HAP-1 (cell line): ENCODE data around the gene TXLNB.

ENCODE experiments used
- DNase-seq, 2 experiments: peaks; one replicate each; pipeline ENCODE4 v3.0.0-alpha.2; 2016 to 2020; ENCODE audit warnings: low spot score in 2 of 2
- H3K27me3 ChIP-seq: fragments of 250-450 bp; sonication (Bioruptor Pico); 2 replicates; pipeline ENCODE4 v1.5.1; 2020; ENCODE audit warnings: low read depth, mild to moderate bottlenecking, moderate library complexity
- H3K36me3 ChIP-seq: fragments of 250-450 bp; sonication (Bioruptor Pico); replicated peaks from 2 replicates; pipeline ENCODE4 v1.5.1; 2020; ENCODE audit warnings: mild to moderate bottlenecking
- H3K4me1 ChIP-seq: fragments of 250-450 bp; sonication (Bioruptor Pico); 2 replicates; pipeline ENCODE4 v1.5.1; 2020; ENCODE audit warnings: mild to moderate bottlenecking
- H3K4me3 ChIP-seq: fragments of 250-450 bp; sonication (Bioruptor Pico); 2 replicates; pipeline ENCODE4 v1.5.1; 2020; ENCODE audit warnings: mild to moderate bottlenecking, moderate library complexity
- H3K9me3 ChIP-seq: fragments of 250-450 bp; sonication (Bioruptor Pico); 2 replicates; pipeline ENCODE4 v1.5.1; 2020; ENCODE audit warnings: mild to moderate bottlenecking, moderate library complexity
- in situ Hi-C: fragments of 300-500 bp; cut with MboI; formaldehyde crosslinking; loops from 3 replicates; pipeline ENCODE4 v1.14.3; 2020; ENCODE audit warnings: low sequenced_read_pairs, inconsistent platforms, mixed read lengths

The TXLNB gene

DNA sequence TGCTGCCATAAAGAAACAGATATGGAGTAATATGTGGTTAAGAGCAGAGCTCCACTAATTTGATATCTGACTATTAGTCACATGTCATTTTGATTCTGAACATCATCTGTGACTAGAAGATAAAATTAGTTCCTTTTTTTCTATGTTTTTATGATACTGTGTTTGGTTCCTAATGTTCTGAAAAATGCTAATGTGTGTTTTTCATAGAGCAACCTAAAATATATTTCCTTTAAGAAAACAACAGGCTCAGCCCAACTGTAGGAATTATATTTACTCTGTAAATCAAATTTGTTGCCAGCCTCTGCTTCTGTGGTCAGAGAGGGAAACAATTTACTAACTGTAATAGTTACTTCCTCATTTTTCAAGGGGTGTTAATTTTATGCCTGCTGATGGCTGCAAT is 33.3 kb upstream of the TXLNB start:
- no peak for DNase-seq
- H3K9me3 ChIP-seq = no peaks in the 10 kb centered on the region
- no peaks in the 10 kb centered on the region for H3K27me3 ChIP-seq
- no peak overlapping the region for H3K4me3 ChIP-seq
- in situ Hi-C loops = no loop called here
- H3K4me1 ChIP-seq = peaks cover 7% of the 10 kb centered on the region
- H3K36me3 ChIP-seq = no peaks in the 10 kb centered on the region

DNA sequence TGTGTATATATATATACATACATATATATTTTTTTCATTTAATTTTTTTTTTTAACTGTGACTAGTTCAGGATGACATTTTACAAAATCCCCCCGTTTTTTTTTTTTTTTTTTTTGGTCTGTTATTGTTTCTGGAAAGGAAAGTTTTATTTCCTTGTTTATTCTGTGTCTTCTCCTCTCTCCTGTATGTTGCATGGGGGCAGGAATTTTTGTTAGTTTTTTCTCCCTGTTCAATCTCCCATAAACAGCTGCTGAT is 32.4 kb upstream of the TXLNB start:
- in situ Hi-C loops = no loop called here
- H3K4me3 ChIP-seq = no peak overlapping the region

DNA sequence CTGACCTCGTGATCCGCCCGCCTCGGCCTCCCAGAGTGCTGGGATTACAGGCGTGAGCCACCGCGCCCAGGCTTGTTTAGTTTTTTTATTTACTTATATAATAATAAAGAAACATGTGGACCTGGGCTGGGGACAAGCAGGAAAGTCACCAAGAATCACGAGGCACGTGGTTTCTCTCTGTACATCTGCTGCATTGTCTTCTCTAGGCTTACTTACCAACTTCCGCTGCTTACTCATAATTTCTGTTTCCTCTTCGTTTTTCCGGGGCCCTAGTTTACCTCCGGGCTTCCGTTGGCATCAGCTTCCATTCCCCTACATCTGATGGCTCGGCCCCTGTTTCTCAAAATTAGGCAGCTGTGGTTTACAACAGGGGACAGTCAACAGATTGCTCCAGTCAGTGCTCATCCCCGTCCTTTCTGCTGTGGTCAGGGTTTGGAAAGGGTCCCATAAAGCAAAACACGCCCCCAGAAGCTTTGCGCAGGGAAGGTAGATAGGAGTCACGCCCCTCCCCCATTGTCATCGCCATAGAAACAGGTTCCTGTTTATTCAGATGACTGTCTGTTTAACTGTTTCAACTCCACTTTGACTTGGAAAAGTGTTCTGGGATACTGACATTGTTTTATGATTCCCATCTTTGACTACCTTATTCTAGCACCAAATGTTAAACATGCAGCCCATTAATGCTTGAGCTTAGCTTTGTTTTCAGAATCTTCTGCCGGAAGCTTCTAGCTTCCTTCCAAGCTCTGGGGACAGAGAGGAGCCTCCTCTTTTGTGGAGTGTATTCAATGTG is 31.9 kb upstream of the TXLNB start:
- Histone ChIP-seq H3K27me3 (no peaks in the 10 kb centered on the region), H3K4me1 (peaks cover 7% of the 10 kb centered on the region), H3K9me3 (no peaks in the 10 kb centered on the region), H3K36me3 (no peaks in the 10 kb centered on the region), H3K4me3 (no peak overlapping the region)
- peak; percentile 43 to 79 for DNase-seq
- in situ Hi-C loops = no loop called here

More for the DNA sequence above, 32.4 kb upstream of the TXLNB start:
- Histone ChIP-seq H3K36me3 (no peaks in the 10 kb centered on the region), H3K27me3 (no peaks in the 10 kb centered on the region), H3K4me1 (peaks cover 7% of the 10 kb centered on the region), H3K9me3 (no peaks in the 10 kb centered on the region)
- DNase-seq = no peak

DNA sequence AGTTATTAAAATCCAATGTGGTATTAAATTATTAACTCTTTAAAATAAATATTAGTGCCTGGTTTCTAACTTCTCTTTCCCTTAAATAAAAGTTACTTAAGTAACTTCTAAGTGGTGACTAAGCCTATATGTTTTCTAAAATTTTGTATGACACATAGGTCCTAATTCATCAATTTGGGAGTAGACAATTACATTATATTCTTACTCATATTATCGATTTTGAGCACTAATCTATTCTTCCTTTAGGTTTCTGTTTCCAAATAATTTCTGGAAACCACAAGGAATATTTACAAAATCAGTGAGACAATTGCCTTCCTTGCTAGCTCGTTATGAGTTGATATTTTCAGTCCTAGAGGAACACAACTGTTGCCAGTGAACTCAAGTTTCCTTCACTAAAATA is 28.3 kb upstream of the TXLNB start:
- H3K27me3 ChIP-seq = no peaks in the 10 kb centered on the region
- H3K4me1 ChIP-seq = peaks cover 7% of the 10 kb centered on the region
- H3K36me3 ChIP-seq = no peaks in the 10 kb centered on the region
- DNase-seq = no peak
- no peak overlapping the region for H3K4me3 ChIP-seq
- no peaks in the 10 kb centered on the region for H3K9me3 ChIP-seq
- in situ Hi-C loops = no loop called here

DNA sequence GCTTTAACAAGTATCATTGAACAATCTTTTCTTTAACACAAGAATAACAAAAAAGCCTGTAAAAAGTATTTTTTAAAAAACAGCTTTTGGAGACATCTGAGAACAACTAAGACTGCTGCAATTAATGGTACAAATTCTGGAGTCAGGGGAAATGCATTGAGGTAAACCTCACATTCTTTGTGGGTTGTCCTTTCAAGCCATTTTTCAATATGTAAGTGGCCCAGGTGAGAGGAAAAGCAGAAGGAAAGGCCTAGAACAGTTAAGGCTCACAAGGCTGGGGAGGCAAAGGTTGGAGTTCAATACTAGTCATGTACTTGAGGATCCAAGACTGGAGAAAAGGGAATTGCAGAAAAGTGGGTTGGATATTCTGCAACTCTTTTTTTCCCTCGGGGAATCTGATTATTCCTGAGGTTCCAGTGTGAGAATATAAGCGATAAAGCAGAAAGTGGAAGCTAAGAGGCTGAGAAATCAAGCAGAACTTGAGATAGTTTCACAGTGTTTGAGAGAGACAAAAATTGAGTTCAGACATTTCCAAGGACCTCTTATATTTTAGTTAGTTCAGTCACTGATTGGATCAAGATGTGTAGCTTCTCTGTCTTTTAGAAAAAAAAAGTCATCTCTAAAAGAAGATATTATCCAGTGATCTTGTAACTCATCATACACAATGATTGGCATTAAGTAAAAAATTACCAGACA is 25.0 kb upstream of the TXLNB start:
- no peak for DNase-seq
- H3K27me3 ChIP-seq = no peaks in the 10 kb centered on the region
- H3K36me3 ChIP-seq = no peaks in the 10 kb centered on the region
- in situ Hi-C loops = no loop called here
- H3K4me1 ChIP-seq = peaks cover 27% of the 10 kb centered on the region
- no peaks in the 10 kb centered on the region for H3K9me3 ChIP-seq
- no peak overlapping the region for H3K4me3 ChIP-seq

DNA sequence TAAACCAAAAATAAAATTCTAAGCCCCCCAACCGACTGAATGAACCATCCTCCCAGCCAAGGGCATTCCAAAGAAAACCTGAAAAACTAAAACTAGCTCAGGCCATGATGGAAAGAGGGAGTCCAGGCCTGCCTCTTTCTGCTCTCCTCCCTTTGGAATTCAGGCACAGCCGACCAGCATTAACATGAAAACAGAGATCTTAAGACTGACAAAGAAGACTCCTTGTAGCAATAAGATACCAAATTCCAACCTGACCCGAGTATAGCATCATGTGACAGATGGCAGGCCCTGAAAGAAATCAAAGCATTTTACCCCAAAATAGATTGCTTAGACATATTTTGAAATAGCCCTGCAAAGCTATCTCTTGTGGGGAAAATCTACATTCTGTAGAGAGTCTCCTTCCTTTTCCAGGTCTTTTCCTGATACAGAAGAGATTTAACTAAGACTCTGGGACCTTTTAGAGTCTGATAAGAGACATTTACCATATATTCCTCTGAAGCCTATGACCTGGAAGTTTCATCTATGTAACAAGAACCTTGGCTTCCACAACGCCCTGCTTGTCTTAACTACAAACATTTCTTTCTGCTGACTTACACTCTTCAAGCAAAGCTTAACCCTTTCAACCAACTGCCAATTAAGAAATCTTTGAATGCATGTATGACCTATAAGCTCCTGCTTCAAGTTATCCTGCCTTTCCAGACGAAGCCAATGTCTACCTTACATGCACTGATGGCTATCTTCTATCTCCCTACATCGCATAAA is 22.2 kb upstream of the TXLNB start:
- Histone ChIP-seq H3K4me1 (peaks cover 55% of the 10 kb centered on the region), H3K27me3 (no peaks in the 10 kb centered on the region), H3K4me3 (no peak overlapping the region), H3K36me3 (no peaks in the 10 kb centered on the region), H3K9me3 (no peaks in the 10 kb centered on the region)
- peak; percentile 74 to 91 for DNase-seq
- in situ Hi-C loops = no loop called here

DNA sequence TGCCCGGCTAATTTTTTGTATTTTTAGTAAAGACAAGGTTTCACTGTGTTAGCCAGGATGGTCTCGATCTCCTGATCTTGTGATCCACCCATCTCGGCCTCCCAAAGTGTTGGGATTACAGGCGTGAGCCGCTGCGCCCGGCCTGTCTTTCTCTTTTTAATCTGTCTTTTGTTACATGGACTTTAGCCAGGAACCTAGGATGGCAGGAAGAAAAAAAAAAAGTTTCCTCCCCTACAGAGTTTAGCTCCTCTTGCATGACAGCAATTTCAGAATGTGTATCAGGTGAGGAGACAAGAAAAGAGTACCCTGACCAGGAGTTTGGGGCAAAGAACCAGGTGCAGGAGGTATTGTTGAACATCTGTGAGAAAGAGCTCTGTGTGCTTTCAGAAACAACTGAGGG is 21.4 kb upstream of the TXLNB start:
- Histone ChIP-seq H3K36me3 (no peaks in the 10 kb centered on the region), H3K4me3 (no peak overlapping the region)
- in situ Hi-C loops = no loop called here

DNA sequence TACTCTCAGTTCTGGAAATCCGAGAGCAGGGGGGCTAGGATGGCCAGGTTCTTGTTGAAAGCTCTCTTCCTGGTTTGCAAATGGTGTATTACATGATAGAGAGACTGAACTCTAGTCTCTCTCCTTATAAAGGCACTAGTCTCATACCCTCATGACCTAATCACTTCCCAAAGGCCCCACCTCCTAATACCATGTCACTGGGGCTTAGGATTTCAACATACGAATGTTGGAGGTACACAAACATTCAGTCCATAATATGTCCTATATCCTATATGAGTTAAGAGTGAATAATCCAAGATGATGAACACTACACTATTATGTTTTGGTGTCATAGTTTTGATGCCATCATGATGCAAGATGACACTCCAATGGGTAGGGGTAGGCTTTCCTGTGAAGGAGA is 20.0 kb upstream of the TXLNB start:
- H3K27me3 ChIP-seq = no peaks in the 10 kb centered on the region
- no peak overlapping the region for H3K4me3 ChIP-seq
- H3K36me3 ChIP-seq = no peaks in the 10 kb centered on the region
- H3K4me1 ChIP-seq = peaks cover 55% of the 10 kb centered on the region
- in situ Hi-C loops = no loop called here
- DNase-seq = no peak
- no peaks in the 10 kb centered on the region for H3K9me3 ChIP-seq

More for the DNA sequence above, 21.4 kb upstream of the TXLNB start:
- peak; percentile 62 to 69 for DNase-seq
- H3K9me3 ChIP-seq = no peaks in the 10 kb centered on the region
- H3K27me3 ChIP-seq = no peaks in the 10 kb centered on the region
- H3K4me1 ChIP-seq = peaks cover 55% of the 10 kb centered on the region

DNA sequence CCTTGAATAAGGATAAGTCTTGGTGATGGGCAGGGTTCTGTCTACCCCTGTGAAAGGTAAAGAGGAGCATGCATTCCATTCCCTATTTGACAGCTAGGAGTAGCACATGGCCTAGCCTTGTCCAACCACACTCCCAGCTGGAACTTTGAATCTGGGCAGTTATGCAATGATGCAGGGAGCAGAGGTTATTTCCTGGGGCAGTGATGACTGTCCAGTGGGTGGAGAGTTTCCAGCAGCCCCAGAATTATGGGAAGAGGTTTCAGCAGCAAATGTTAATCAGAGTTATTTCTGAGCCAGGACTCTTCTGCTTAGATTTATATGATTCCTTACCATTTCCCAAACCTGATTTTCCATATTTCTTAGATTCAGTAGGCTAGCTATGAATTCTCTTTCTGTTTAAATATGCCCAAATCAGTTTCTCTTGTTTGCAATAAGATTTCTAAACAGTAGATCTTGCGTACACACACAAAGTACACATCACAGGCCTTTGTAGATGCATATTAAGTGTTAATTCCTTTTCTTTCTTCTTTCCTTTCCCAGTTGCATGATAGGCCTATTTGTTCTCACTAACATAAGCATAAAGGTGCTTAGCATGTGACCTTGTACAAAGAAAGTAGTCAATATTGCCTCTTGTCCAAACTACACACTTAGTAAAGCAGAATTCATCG is 17.3 kb upstream of the TXLNB start:
- Histone ChIP-seq H3K27me3 (no peaks in the 10 kb centered on the region), H3K9me3 (no peaks in the 10 kb centered on the region), H3K4me3 (no peak overlapping the region), H3K36me3 (no peaks in the 10 kb centered on the region), H3K4me1 (peaks cover 50% of the 10 kb centered on the region)
- in situ Hi-C loops = no loop called here
- DNase-seq = no peak

DNA sequence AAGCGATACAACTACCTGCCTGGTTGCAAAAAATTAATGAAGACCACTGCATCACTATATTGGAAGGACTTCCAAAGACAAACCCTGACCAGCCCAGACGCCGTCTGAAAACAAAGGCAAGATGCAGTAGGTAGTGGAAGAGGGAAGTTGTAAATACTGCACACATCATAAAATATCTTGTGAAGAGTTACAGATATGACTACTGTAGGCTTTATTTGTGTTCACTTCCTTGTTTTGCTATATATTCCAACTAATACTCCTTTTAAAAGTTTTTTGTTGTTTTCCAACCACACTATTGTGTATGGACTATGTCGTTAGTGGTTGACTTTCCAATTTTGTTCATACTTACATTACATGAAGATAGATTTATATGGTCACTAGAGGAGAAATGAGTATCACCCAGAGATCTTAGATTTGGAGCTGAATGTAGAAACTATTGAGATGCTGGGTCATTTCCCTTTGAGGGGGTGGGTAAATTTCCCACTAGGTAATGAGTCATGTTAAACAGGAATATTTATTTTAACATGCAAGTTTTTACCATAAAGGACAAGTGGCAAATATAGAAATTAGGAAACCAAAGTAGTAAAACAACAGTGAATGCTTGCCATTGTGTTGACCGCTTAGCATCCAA is 16.6 kb upstream of the TXLNB start:
- no peaks in the 10 kb centered on the region for H3K27me3 ChIP-seq
- in situ Hi-C loops = no loop called here
- H3K4me3 ChIP-seq = no peak overlapping the region
- H3K4me1 ChIP-seq = peaks cover 45% of the 10 kb centered on the region
- no peak for DNase-seq
- H3K36me3 ChIP-seq = no peaks in the 10 kb centered on the region
- H3K9me3 ChIP-seq = no peaks in the 10 kb centered on the region

DNA sequence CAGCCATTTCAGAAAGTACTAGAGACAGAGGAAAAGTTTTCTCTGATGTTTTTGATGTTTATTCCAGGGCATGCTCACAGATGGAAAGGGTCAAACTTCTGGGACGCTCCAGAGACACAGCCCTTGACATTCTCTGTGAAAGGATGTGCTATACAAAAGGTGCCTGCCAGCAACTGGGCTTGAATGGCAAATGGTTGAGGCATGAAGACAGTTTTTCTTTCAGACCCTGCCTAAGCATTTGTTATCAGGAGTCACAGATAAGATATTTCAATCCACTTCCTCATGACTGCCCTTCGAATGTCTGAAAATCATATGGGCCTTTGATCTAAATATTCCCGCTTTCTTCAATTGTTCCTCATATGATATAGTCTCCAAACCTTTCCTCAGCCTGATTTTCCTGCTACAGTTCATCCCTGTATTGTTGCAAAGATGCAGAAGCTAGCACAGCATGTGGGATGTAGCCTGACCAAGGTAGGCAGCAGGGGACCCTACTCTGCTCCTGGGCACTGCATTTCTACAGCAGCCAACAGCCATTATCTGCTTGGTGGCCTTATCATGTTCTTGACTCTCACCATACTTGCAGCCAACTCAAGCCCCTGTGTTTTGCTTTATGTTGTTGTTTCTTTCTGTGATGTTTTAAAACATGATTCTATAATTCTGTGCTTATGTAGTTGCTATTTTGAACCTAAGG is 14.6 kb upstream of the TXLNB start:
- Histone ChIP-seq H3K36me3 (no peaks in the 10 kb centered on the region), H3K4me1 (peaks cover 25% of the 10 kb centered on the region), H3K9me3 (no peaks in the 10 kb centered on the region), H3K27me3 (no peaks in the 10 kb centered on the region), H3K4me3 (no peak overlapping the region)
- no peak for DNase-seq
- in situ Hi-C loops = no loop called here

DNA sequence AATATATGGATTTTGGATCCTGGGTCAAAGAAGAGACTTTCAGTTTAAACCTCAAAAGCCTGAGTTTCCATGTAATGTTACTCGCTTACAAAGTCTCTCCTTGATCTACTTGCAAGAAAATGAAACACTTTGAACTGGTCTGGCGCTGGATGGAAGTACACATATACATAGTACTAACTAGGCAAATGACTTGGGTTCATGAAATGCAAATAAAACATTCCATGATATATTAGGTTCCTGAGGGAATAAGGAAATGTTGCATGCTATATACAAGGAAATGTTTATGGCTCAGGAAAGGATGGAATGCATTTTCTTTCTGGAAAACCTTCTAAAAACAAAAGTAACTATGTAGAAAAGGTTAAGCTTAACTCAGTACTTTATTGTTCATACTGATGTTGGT is 11.4 kb upstream of the TXLNB start:
- Histone ChIP-seq H3K4me1 (no peaks in the 10 kb centered on the region), H3K9me3 (no peaks in the 10 kb centered on the region), H3K36me3 (no peaks in the 10 kb centered on the region), H3K4me3 (no peak overlapping the region), H3K27me3 (no peaks in the 10 kb centered on the region)
- in situ Hi-C loops = no loop called here
- no peak for DNase-seq

DNA sequence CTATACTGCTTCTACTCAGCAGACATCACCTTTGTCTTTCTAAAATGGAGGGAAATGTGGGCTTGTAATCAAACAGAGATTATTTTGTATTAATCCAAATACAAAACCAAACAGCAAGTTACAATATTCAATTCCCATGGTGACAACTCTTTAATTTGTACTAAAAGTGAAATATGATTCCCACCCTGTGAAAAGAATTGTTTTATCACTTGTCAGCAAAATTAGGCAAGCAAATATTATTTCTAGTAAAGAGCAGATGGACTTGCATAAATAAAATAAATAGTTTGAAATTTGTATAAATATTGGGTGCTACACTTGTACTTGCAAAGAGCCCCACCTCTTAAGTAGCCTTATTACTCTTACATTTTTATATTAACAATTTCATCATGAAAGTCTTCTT is 6.1 kb upstream of the TXLNB start:
- Histone ChIP-seq H3K4me3 (no peak overlapping the region), H3K9me3 (no peaks in the 10 kb centered on the region), H3K36me3 (no peaks in the 10 kb centered on the region), H3K27me3 (no peaks in the 10 kb centered on the region), H3K4me1 (no peaks in the 10 kb centered on the region)
- in situ Hi-C loops = no loop called here
- DNase-seq = no peak
